OCI-LY7 (cell line): ENCODE results near the gene SLIT3.

Experiments
- EZH2phosphoT487 ChIP-seq: fragments of 200-600 bp; sonication (generic); IDR thresholded peaks from 2 replicates; pipeline ENCODE4 v1.6.1; 2018; ENCODE audit warnings: low read depth, borderline replicate concordance, mild to moderate bottlenecking, mixed run types, antibody characterized with exemption, low read length, moderate library complexity, mixed read lengths
- TF ChIP-seq, protein P1 (sequence below): fragments of 200-600 bp; sonication (generic); conservative IDR thresholded peaks from 2 replicates; pipeline ENCODE4 v1.5.1; 2014; ENCODE audit warnings: mild to moderate bottlenecking, antibody characterized with exemption, low read length, moderate library complexity, mixed read lengths

DNA sequence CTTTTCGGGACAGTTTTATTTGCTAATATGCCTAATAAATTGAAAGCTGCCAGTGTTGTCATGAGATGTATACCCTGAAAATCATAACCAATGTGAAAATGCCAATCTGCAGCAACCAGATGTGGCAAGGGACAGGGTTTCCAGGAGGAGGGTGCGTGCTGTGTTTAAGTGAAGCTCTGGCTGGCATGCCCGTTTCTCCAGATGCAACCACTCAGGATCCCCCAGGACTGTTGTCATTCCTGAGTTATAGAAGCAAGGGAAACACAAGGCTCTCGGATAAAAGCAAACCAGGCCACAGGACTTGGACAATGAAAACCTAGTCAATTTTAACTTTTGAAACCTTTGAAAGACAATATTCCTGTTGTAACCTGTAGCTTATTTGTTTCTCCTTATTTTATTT lies 360.2 kb downstream of the SLIT3 start:
- TF ChIP-seq, protein P1, sequence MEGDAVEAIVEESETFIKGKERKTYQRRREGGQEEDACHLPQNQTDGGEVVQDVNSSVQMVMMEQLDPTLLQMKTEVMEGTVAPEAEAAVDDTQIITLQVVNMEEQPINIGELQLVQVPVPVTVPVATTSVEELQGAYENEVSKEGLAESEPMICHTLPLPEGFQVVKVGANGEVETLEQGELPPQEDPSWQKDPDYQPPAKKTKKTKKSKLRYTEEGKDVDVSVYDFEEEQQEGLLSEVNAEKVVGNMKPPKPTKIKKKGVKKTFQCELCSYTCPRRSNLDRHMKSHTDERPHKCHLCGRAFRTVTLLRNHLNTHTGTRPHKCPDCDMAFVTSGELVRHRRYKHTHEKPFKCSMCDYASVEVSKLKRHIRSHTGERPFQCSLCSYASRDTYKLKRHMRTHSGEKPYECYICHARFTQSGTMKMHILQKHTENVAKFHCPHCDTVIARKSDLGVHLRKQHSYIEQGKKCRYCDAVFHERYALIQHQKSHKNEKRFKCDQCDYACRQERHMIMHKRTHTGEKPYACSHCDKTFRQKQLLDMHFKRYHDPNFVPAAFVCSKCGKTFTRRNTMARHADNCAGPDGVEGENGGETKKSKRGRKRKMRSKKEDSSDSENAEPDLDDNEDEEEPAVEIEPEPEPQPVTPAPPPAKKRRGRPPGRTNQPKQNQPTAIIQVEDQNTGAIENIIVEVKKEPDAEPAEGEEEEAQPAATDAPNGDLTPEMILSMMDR = no peak
- TF ChIP-seq EZH2phosphoT487 = no peak
